ENCODE results near the gene CNTNAP5. TPM values are rescaled to one million over a fixed set of nuclear protein-coding genes. Genes with fewer than 3 reads are reported as not detected.

CNTNAP5 gene
- total and polyA plus RNA-seq, 2 of the 4 experiments (the other 2 are of a cell fraction) = not detected

Small RNA genes within 50 kb of the gene (microRNA-seq; reads per million reads assigned to microRNA genes)
- gene AC019159.1 (ENCODE audit: insufficient read depth, insufficient read length) = not detected
- not detected for gene MTND5P22 (ENCODE audit: insufficient read depth, insufficient read length)
- not detected for gene RNA5SP102 (ENCODE audit: insufficient read depth, insufficient read length)

Small RNA genes within 50 kb of the gene (small RNA-seq; reads per million reads assigned to genes)
- gene AC019159.1 = 0 reads per million in 5 experiments
- gene MTND5P22 = 0 reads per million in 5 experiments
- 0 reads per million in 5 experiments for gene RNA5SP102

Data from IMR-90 (cell line).